Right renal cortex interstitium (tissue), 3 donors: ENCODE measurements around the gene RIC8A. TPM values are rescaled to one million over a fixed set of nuclear protein-coding genes. Genes with fewer than 3 reads are reported as not detected.
"Not testable (repeated sequence)": the region's sequence is repeated elsewhere in the genome, so short reads cannot be mapped to it uniquely, and the experiment has no call there.

Experiments
- DNase-seq, 3 donors: peaks; one replicate each; pipeline ENCODE4 v3.0.0-alpha.2; 2013; ENCODE audit warnings: low read depth in 3 of 3, low spot score in 2 of 3
- polyA plus RNA-seq, 3 donors: library from polyadenylated mRNA; unstranded; fragments of 120-200 nt; gene quantifications; one replicate each; pipeline ENCODE4 v1.2.1, GENCODE V29; 2013; ENCODE audit not compliant: insufficient read length in 3 of 3

Gene RIC8A
- polyA plus RNA-seq = 10 to 100 TPM; 81.4 to 94.6 (median 84.7) TPM

DNA sequence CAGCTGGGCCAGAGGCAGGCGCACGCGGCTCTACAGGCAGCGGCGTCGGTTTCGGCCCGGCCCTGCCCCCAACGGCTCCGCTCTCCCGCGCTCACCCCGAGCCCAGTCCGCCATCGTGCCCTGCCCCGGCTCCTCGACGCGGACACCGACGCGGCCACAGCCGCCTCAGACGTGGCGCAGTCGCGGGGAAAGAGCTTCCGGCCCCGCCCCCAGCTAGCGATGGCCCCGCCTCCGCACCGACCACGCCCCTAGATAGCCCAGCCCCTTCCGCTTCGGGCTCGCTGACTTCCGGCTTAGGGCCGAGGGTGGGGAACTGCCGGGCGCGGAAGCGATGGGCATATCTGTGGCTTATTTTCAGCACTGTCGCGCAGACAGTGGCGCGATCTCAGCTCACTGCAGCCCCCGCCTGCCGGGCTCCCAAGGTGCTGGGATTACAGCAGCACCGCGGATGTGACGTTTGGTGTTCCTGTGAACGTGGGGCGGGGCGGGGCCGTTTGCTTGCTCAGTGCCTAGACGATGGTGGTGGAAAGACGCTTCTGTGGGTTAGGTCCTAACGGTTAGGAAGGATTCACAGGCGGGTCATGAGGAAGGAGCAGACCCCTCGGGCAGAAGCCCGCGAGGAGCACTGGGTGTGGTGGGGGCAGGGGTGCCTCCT is at the start of gene RIC8A, which contains the start of gene BET1L:
TSS of gene RIC8A (plus strand) at position 501 of the 655 bp plus-strand sequence. CDS start 1,147 bp downstream, outside the sequence.
TSS of gene BET1L (minus strand) at position 192 of the 655 bp plus-strand sequence. CDS start at position 114, 78 bp downstream.
- DNase-seq = peak; percentile 83 to 90 (median 89)

DNA sequence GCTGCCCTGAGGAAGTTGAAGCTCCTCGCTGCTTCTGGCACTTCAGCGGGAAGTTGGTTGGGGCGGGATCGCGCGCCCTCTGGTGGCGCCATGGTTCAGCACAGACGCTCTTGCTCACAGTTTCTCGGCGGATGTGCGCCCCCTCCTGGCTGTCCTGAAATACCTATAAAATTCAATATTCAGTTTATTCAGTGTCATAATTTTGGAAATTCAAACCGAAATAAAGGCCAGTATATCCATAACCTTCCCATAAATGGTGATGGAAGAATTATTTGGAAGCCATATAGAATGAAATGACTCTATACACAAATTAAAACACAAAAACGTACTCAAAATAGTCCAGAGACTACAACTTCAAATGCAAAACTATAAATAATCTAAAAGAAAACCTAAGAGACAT is 27.3 kb upstream of the RIC8A start:
- not testable (repeated sequence) for DNase-seq

DNA sequence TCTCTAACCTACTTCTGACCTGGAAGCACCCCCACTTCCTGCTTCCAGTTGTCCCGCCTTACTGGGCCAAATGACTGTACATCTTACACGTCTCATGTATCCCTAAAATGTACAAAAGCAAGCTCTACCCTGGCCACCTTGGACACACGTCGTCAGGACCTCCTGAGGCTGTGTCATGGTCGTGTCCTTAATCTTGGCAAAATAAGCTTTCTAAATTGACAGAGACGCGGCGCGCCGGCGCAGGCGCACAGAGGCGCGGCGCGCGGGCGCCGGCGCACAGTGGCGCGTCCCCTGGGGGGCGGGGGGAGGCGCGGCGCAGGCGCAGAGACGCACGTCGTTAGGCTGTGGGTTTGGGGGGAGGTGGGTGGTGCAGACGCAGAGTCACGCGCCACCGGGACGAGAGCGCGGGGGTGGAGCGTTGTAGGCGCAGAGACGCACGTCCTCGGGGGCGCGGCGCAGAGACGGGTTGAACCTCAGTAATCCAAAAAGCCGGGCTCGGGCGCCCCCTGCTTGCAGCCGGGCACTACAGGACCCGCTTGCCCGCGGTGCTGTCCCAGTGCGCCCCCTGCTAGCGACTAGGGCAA is 18.2 kb upstream of the RIC8A start:
- not testable (repeated sequence) for DNase-seq

- not testable (repeated sequence) for DNase-seq
Observed at GRCh38 chr11:189843-190311, 17.6 kb upstream of the RIC8A start.

GRCh38 chr11:190546-190945 is 17.0 kb upstream of the RIC8A start:
- not testable (repeated sequence) for DNase-seq

DNA sequence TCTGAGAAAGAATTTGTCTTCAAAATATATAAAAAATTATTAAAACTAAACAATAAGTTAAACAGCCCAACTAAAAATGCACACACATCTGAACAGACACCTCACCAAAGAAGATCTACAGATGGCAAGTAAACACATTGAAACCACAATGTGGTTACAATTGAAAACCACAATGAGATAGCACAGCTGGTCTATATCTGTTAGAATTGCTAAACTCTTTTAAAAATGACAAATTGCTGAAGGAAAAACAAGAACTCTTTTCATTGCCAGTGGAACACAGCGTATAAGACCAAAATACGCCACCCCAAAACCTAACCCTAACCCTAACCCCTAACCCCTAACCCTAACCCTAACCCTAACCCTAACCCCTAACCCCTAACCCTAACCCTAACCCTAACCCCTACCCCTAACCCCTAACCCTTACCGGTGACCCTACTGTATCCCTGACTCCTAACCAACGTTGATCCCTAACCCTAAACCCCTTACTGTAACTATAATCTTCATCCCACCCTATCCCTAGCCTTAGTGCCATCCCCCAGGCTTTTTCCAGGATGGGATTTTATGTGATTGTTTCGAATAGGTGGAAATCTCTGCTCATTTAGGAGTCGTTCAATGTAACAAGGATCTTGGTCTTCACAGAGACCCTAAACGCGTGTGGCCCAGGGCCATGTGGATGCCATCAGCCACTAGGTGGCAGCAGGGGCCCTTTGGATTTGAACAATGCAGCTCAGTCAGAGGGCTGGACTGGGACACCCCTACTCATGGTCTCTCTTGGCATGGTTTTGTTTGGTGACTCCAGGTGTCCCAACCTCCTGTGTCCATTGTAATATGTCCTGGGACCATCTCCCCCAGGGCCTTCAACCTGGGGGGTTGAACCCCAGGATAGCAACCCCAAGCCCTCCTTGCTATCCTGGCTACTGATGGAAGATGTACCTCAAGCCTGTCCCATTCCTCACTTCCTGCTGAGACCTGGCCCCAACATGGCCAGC is 15.7 kb upstream of the RIC8A start:
- DNase-seq = not testable (repeated sequence)

- not testable (repeated sequence) for DNase-seq
Observed at GRCh38 chr11:192674-193128, 14.8 kb upstream of the RIC8A start, which contains the start of gene SCGB1C1. TSS of gene SCGB1C1 (plus strand) at chr11:193078. CDS start at chr11:193100, 22 bp downstream.

- DNase-seq = not testable (repeated sequence)
Observed at GRCh38 chr11:193481-193880, 14.0 kb upstream of the RIC8A start.

DNA sequence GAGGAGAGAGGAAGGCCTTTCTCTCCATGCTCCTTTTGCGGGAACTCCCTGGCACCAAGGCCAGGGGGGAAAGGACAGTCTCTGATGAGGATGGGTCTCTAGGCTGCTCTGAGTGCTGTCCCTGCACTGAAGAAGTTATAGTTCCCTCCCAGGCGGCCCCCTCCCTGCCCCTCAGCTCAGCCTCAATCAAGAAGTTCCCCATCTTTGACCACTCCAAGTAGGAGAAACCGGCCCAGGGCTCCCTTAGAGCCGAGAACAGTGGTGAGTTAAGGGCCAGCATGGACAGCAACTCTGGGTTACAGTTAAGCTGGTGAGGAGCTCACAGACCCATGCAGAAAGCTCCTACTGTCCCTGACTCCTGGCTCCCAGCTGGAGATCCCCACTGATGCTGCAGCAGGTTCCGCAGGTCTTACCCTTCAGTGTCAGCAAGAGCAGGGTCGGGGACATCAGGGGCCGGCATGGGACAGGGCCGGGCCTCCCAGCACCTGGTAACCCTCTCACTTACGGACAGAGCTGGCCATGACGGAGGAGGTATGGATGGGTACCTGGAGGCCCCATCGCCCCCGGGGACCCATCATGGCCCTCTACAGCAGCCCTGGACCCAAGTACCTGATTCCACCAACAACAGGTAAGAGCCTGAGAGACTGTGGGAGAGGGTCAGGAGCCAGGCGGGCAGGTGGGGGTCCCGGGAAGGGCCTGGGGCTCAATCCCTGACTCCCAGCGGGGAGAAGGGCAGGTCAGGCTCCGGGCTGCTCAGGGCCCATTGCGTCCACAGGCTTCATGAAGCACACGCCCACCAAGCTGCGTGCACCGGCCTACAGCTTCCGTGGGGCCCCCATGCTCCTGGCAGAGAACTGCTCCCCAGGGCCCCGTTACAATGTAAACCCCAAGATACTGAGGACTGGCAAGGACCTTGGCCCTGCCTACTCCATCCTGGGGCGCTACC is 10.4 kb upstream of the RIC8A start:
- no peak for DNase-seq

DNA sequence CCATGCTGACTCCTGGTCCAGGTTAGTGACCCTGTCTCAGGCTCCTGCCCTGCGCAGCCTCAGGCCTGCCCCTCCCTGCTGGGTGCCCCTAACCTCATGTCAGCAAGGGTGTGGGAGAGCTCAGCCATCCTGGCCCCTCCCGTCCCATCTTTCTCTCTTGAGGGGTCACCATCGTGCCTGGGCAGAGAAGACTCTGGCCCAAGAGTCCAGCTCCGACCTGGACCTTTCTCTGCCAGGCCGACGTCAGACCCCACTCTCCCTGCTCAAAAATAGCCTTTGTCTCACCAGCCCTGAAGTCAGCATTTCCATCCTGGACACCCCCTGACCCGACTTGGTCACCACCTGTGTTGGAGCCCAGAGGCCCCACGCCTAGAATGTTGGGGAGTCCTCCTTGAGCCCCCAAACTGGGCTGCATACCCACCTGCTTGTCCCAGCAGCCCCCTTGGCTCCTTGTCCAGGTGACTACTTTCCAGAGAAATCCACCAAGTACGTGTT is 9.7 kb upstream of the RIC8A start:
- no peak for DNase-seq

DNA sequence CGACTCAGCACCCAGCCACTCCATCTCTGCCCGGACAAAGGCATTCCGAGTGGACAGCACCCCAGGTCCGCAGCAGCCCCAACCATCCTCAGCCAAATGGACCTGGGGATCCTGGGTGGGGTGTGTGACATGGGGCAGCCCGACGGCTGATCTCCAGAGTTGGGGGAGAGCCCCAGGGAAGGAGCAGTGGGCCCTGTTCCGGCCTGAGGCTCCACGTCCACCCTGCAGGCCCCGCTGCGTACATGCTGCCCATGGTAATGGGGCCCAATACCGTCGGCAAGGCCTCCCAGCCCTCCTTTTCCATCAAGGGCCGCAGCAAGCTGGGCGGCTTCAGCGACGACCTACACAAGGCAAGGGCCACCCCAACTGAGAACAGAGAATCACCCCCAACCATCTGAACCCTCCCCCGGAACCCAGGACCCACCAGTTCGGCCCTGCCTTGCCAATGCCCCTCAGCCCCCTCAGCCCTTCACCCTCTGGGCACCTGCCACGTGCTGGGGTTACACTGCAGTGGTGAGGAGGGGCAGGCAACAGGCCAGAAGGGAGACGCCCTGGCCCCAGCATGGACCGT is 9.2 kb upstream of the RIC8A start:
- DNase-seq = no peak

DNA sequence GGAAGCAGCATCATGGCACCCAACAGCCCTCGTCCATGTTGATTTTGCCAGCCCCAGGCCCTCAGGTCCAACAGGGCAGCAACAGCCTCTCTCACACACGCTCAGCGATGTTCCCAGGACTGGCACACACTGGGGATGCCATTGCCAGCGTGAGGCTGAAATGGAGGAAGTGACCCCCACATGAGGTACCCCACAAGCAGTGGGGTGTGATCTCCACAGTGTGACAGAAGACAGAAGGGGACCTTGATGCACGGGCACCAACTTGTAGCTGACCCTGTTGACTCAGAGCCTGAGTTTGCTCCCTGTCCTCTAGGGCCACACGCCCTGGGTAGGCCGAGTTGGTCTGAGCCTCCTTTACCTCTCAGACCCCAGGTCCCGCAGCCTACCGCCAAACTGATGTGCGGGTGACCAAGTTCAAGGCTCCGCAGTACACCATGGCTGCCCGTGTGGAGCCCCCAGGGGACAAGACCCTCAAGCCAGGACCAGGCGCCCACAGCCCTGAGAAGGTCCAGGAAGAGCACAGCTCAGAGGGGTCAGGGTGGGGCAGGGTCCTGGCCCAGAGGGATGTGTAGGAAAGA is 8.4 kb upstream of the RIC8A start:
- DNase-seq = no peak

GRCh38 chr11:199782-200181 is 7.7 kb upstream of the RIC8A start:
- DNase-seq = no peak

DNA sequence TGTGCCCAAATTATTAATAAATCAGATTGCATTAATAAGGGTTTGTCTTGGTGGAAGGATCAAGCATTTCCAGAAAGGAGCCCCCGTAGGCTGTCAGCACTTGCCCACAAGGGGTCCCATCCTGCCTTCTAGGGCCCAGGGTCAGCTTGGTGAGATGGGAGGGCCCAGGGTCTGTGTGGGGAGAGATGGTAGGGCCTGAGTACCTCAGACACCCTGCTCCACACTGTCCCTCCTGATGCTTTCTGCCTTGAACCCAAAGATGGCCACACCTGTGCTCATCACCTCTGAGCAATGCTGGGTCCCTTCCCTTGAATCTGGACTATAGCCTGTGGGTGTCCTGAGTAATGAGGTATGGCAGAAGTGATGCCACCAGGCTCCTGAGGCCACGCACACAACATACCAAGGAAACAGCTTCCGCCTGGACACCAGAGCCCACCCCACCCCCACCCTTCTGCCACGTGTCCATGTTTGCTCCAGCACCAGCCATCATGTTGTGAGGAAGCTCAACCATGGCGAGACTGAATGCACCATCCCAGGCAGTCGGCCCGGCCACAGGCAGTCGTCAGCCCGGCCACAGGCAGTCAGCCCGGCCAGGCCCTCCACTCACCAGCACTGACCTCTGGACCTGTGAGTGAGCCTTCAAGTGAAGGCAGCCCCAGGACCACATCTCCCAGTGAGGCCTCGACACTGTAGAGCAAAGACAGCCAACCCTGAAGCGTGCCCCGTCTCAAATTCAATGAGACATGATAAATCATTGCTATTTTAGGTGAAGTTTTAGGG is 7.1 kb upstream of the RIC8A start:
- DNase-seq = no peak

GRCh38 chr11:201966-202365 is 5.5 kb upstream of the RIC8A start:
- no peak for DNase-seq

DNA sequence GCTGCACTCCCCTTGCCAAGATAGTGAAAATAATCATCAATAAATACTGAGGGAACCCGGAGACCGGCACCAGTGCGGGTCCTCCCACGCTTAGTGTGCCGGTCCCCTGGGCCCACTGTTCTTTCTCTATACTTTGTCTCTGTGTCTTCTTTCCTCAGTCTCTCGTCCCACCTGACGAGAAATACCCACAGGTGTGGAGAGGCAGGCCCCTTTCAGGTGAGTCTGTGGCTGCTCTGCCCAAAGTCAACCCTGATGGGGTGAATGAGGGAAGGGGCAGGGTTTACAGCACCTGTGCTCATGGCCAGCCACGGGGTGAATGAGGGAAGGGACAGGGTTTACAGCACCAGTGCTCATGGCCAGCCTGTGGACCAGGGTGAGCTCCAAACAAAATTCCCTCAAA is 5.0 kb upstream of the RIC8A start:
- no peak for DNase-seq

DNA sequence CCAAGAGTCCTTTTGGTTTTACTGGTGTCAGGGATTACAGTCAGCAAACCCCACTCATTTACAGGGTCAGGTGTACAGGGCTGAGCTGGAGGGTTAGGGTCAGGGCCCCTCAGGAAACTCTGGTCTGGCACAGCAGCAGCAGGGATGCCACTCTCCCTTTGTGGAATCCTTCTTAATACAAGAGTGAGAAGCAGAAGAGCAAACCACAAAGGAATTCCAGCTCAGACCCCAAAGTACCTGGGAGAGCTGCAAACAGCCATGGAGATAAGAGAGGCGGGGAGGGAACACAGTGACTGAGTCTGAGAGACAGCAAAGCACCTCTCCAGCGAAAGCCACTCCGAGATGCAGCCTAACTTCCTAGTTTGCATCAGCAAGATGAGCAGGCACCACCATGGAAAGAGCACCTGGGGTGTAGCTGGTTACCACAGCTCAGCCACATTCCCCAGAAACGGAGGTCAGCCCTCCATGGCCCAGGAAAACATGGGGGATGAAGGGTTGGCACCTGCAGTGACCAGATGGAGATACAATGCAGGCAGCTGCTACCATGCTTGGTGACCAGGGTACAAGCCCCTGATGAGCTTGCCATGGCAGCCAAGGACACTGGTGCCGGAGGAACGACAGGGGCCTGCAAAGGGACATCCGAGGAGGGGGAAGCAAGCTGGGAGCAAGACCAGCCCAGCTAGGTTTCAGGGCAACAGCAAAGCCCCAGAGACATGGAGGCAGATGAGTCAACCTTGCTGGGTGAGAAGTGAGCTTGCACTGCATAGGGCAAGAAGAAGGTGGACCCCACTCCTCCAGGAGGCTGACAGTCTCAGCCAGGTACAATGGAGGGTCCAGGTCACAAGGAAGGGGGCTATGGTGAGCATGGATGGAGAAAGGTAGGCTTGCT is 4.2 kb upstream of the RIC8A start:
- no peak for DNase-seq
